ENCODE results near the gene CLIC2. TPM values are rescaled to one million over a fixed set of nuclear protein-coding genes. Genes with fewer than 3 reads are reported as not detected.
A peak's percentile ranks its signal among the peaks of the same experiment; 100 is the strongest.
"Not testable (repeated sequence)": the region's sequence is repeated elsewhere in the genome, so short reads cannot be mapped to it uniquely, and the experiment has no call there.

Gene CLIC2
- total and polyA plus RNA-seq, 8 donors = 1.1 to 7.5 (median 2.6) TPM

DNA sequence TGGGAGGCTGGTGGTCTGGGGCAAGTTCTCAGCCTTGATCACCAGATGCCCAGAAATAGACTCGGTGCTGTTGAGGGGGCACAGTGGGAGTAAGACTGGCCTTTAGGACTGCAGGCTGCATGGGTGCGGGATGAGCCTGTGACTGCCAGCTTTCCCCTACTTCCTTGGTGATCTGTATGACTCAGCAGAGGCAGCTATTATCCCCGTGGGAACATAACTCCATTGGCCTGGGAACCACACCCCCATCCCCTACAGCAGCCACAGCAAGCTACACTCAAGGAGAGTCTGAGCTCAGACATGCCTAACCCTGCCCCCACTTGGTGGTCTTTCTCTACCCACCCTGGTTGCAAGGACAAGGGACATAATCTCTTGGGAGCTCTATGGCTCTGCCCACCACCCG, 20.6 kb downstream of the CLIC2 start:
- intact Hi-C loops (cut with DNase I) = no loop called here
- no peak for ATAC-seq
- no peak overlapping the region for H3K27ac ChIP-seq
- no peak for DNase-seq
- no peaks in the 10 kb centered on the region for H3K4me1 ChIP-seq
- H3K36me3 ChIP-seq = no peaks in the 10 kb centered on the region
- TF ChIP-seq, protein P1, sequence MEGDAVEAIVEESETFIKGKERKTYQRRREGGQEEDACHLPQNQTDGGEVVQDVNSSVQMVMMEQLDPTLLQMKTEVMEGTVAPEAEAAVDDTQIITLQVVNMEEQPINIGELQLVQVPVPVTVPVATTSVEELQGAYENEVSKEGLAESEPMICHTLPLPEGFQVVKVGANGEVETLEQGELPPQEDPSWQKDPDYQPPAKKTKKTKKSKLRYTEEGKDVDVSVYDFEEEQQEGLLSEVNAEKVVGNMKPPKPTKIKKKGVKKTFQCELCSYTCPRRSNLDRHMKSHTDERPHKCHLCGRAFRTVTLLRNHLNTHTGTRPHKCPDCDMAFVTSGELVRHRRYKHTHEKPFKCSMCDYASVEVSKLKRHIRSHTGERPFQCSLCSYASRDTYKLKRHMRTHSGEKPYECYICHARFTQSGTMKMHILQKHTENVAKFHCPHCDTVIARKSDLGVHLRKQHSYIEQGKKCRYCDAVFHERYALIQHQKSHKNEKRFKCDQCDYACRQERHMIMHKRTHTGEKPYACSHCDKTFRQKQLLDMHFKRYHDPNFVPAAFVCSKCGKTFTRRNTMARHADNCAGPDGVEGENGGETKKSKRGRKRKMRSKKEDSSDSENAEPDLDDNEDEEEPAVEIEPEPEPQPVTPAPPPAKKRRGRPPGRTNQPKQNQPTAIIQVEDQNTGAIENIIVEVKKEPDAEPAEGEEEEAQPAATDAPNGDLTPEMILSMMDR (IDR thresholded peaks at IDR 0.05) = no peak
- FAIRE-seq = no peak
- no peak overlapping the region for H3K4me3 ChIP-seq
- 73 to 76% methylated on average over 4 of the region's 4 CpGs for WGBS, 2 donors
- H3K27me3 ChIP-seq = no peaks in the 10 kb centered on the region
- H3K9me3 ChIP-seq = no peaks in the 10 kb centered on the region

DNA sequence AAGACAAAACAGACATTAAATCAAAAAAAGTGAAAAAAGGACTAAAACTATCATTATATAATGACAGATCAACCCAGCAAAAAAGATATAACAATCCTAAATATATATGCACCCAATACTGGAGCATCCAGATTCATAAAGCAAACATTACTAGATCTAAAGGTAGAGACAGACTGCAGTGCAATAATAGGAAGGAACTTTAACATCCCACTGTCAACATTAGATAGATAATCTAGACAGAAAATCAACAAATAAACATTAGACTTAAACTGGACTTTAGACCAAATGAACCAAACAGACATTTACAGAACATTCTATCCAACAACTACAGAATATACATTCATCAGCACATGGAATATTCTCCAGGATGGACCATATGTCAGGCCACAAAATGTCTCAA, 40.6 kb downstream of the CLIC2 start:
- Histone ChIP-seq H3K9me3 (no peaks in the 10 kb centered on the region), H3K4me1 (no peaks in the 10 kb centered on the region), H3K36me3 (no peaks in the 10 kb centered on the region), H3K27me3 (no peaks in the 10 kb centered on the region), H3K27ac (no peak overlapping the region), H3K4me3 (no peak overlapping the region)
- FAIRE-seq (peak; percentile 49), DNase-seq (no peak), ATAC-seq (no peak)
- TF ChIP-seq, protein P1 (IDR thresholded peaks at IDR 0.05) = no peak
- intact Hi-C loops (cut with DNase I) = no loop called here

DNA sequence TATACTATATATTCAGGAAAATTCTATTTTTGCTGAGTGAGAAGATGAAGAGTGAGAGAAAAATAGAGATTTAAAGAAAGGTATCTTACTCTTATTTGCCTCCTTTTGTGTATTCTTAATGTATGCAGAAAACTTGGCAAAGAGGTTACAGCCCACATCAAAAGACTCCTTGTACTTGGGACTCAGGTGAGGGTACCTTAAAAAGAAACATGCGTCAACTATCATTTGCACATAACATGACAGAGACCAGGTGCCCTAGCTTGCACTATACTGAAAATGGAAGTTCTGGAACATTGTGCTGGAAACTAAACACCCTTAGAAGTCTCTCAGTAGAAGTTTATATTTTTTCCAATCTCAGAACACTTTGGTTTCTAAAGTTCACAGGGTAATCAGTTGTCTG, 54.5 kb downstream of the CLIC2 start:
- no peaks in the 10 kb centered on the region for H3K4me1 ChIP-seq
- ATAC-seq = no peak

DNA sequence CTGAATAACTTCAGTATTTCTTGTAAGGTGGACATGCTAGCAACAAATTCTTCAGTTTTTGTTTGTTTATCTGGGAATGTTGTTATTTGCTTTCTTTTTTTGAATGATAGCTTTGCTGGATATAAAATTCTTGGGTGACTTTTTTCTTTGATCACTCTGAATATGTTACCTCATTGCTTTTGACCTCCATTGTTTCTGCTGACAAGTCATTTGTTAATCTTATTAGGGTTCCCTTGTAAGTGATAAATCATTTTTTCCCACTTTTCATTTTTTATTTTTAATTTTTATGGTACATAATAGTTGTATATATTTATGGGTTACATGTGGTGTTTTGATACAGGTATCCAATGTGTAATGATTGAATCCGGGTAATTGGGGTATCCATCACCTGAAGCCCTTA, 63.4 kb downstream of the CLIC2 start:
- Histone ChIP-seq H3K9me3 (no peaks in the 10 kb centered on the region), H3K4me3 (no peak overlapping the region), H3K4me1 (no peaks in the 10 kb centered on the region), H3K27ac (no peak overlapping the region), H3K36me3 (no peaks in the 10 kb centered on the region), H3K27me3 (no peaks in the 10 kb centered on the region)
- WGBS, 2 donors = 88% methylated on average over 1 of the region's 1 CpG
- FAIRE-seq (no peak), ATAC-seq (no peak), DNase-seq (no peak)
- TF ChIP-seq, protein P1 (IDR thresholded peaks at IDR 0.05) = no peak
- intact Hi-C loops (cut with DNase I) = no loop called here

More for the DNA sequence above, 54.5 kb downstream of the CLIC2 start:
- no peak overlapping the region for H3K27ac ChIP-seq
- H3K4me3 ChIP-seq = no peak overlapping the region
- intact Hi-C loops (cut with DNase I) = no loop called here
- TF ChIP-seq, protein P1 (IDR thresholded peaks at IDR 0.05) = no peak
- DNase-seq (no peak), FAIRE-seq (no peak)
- H3K9me3 ChIP-seq = no peaks in the 10 kb centered on the region
- 89 to 91% methylated on average over 1 of the region's 1 CpG for WGBS, 2 donors
- no peaks in the 10 kb centered on the region for H3K36me3 ChIP-seq
- H3K27me3 ChIP-seq = no peaks in the 10 kb centered on the region

DNA sequence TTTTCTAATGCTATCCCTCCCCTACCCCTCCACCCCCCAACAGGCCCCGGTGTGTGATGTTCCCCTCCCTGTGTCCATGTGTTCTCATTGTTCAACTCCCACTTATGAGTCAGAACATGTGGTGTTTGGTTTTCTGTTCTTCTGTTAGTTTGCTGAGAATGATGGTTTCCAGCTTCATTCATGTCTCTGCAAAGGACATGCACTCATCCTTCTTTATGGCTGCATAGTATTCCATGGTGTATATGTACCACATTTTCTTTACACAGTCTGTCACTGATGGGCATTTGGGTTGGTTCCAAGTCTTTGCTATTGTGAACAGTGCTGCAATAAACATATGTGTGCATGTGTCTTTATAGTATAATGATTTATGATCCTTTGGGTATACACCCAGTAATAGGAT, 66.4 kb downstream of the CLIC2 start:
- H3K4me1 ChIP-seq; H3K27me3 ChIP-seq; FAIRE-seq; ATAC-seq; H3K36me3 ChIP-seq; H3K27ac ChIP-seq; intact Hi-C loops (cut with DNase I); H3K9me3 ChIP-seq; DNase-seq; H3K4me3 ChIP-seq: not testable (repeated sequence)
- 69 to 78% methylated on average over 1 of the region's 1 CpG for WGBS, 2 donors

DNA sequence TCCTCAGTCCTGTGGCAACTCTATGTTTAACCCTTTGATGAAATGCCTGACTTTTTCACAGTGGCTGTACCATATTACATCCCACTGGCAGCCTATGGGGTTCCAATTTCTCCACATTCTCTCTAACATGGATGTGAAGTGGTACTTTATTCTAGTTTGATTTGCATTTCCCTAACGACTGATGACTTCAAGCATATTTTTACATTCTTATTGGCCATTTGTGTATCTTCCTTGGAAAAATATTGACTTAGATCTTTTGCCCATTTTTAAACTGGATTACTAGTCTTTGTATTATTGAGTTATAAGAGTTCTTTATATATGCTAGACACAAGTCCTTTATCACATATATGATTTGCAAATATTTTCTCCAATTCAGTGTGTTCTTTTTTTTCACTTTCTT, 68.0 kb downstream of the CLIC2 start:
- H3K9me3 ChIP-seq = no peaks in the 10 kb centered on the region
- H3K4me3 ChIP-seq = no peak overlapping the region
- no peaks in the 10 kb centered on the region for H3K4me1 ChIP-seq
- DNase-seq (no peak), FAIRE-seq (peak; percentile 84), ATAC-seq (no peak)
- intact Hi-C loops (cut with DNase I) = no loop called here
- H3K27ac ChIP-seq = no peak overlapping the region
- no peaks in the 10 kb centered on the region for H3K27me3 ChIP-seq
- TF ChIP-seq, protein P1 (IDR thresholded peaks at IDR 0.05) = no peak
- 64 to 69% methylated on average over 1 of the region's 1 CpG for WGBS, 2 donors
- no peaks in the 10 kb centered on the region for H3K36me3 ChIP-seq

All from pancreas (tissue), 10 donors.